Measurements from ENCODE around the gene APBA2. TPM values are rescaled to one million over a fixed set of nuclear protein-coding genes. Genes with fewer than 3 reads are reported as not detected.

Gene APBA2
- total and polyA plus RNA-seq, 2 of the 13 experiments (the other 11 are each of a cell fraction or from before 2014, with no cell fraction given), result 0.62 to 2.3 TPM

DNA sequence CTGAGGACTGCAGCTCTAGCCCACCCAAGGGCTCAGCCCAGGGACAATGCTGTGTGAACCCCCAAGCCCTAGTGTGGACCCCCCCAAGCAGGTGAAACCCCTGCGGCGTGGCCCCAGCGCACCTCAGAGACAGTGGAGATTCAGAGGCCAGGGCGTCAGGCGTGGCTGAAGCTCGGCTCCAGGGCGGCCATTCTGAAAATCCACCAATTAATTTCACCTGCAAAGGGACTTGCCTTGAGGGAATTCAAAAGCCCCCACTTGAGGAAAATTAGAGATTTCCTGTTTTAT is 235.5 kb downstream of the APBA2 start (continued):
- no peak for TF ChIP-seq SUZ12 (IDR thresholded peaks at IDR 0.05; ENCODE audit: low read depth, low read length)
- no peak for TF ChIP-seq ARID4A (CRISPR knock-in tag; IDR thresholded peaks at IDR 0.05; ENCODE audit: borderline replicate concordance)
- TF ChIP-seq SOX13 (IDR thresholded peaks at IDR 0.05), result no peak
- no peak for TF ChIP-seq SOX13 (CRISPR knock-in tag; conservative IDR thresholded peaks at IDR 0.05 in 1 of 2, IDR thresholded peaks at IDR 0.05 in 1 of 2)
- TF ChIP-seq, protein P1, sequence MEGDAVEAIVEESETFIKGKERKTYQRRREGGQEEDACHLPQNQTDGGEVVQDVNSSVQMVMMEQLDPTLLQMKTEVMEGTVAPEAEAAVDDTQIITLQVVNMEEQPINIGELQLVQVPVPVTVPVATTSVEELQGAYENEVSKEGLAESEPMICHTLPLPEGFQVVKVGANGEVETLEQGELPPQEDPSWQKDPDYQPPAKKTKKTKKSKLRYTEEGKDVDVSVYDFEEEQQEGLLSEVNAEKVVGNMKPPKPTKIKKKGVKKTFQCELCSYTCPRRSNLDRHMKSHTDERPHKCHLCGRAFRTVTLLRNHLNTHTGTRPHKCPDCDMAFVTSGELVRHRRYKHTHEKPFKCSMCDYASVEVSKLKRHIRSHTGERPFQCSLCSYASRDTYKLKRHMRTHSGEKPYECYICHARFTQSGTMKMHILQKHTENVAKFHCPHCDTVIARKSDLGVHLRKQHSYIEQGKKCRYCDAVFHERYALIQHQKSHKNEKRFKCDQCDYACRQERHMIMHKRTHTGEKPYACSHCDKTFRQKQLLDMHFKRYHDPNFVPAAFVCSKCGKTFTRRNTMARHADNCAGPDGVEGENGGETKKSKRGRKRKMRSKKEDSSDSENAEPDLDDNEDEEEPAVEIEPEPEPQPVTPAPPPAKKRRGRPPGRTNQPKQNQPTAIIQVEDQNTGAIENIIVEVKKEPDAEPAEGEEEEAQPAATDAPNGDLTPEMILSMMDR (CRISPR knock-in tag; IDR thresholded peaks at IDR 0.05), result no peak
- TF ChIP-seq CBX2 (IDR thresholded peaks at IDR 0.05; ENCODE audit: low read depth, low read length), result no peak
- no peak for TF ChIP-seq CBX2 (CRISPR knock-in tag; IDR thresholded peaks at IDR 0.05; ENCODE audit: low read depth)
- TF ChIP-seq, protein P2, sequence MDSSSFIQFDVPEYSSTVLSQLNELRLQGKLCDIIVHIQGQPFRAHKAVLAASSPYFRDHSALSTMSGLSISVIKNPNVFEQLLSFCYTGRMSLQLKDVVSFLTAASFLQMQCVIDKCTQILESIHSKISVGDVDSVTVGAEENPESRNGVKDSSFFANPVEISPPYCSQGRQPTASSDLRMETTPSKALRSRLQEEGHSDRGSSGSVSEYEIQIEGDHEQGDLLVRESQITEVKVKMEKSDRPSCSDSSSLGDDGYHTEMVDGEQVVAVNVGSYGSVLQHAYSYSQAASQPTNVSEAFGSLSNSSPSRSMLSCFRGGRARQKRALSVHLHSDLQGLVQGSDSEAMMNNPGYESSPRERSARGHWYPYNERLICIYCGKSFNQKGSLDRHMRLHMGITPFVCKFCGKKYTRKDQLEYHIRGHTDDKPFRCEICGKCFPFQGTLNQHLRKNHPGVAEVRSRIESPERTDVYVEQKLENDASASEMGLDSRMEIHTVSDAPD (CRISPR knock-in tag; IDR thresholded peaks at IDR 0.05), result no peak
- TF ChIP-seq, protein P3, sequence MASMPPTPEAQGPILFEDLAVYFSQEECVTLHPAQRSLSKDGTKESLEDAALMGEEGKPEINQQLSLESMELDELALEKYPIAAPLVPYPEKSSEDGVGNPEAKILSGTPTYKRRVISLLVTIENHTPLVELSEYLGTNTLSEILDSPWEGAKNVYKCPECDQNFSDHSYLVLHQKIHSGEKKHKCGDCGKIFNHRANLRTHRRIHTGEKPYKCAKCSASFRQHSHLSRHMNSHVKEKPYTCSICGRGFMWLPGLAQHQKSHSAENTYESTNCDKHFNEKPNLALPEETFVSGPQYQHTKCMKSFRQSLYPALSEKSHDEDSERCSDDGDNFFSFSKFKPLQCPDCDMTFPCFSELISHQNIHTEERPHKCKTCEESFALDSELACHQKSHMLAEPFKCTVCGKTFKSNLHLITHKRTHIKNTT (CRISPR knock-in tag; IDR thresholded peaks at IDR 0.05), result no peak
- no peak for TF ChIP-seq SKI (IDR thresholded peaks at IDR 0.05; ENCODE audit: partially characterized antibody)
- TF ChIP-seq DNMT3B (CRISPR knock-in tag; conservative IDR thresholded peaks at IDR 0.05), result no peak
- TF ChIP-seq TCF7L2 (IDR thresholded peaks at IDR 0.05; ENCODE audit: low read depth, low read length), result no peak

Measured in HepG2 (cell line).